Uterus (tissue), 4 donors: Measurements from ENCODE around the gene VAMP4. TPM values are rescaled to one million over a fixed set of nuclear protein-coding genes. Genes with fewer than 3 reads are reported as not detected.
"Not testable (repeated sequence)": the region's sequence is repeated elsewhere in the genome, so short reads cannot be mapped to it uniquely, and the experiment has no call there.

ENCODE experiments used
- DNase-seq, 2 donors: peaks; one replicate each; pipeline ENCODE4 v3.0.0-alpha.2; 2019 to 2020
- H3K27ac ChIP-seq, 2 donors: fragments of 200-600 bp; sonication (generic); 1 replicate in 1 of 2; 2 replicates in 1 of 2; pipeline ENCODE4 v1.5.1; 2016 to 2018
- H3K27me3 ChIP-seq, 2 donors: fragments of 200-600 bp; sonication (generic); one replicate each; pipeline ENCODE4 v1.5.1; 2018 to 2019; ENCODE audit warnings: control low read depth in 1 of 2
- H3K36me3 ChIP-seq, 2 donors: fragments of 200-600 bp; sonication (generic); one replicate each; pipeline ENCODE4 v1.5.1; 2019; ENCODE audit warnings: control low read depth in 1 of 2
- H3K4me1 ChIP-seq, 2 donors: fragments of 200-600 bp; sonication (generic); one replicate each; pipeline ENCODE4 v1.5.1; 2018 to 2019; ENCODE audit warnings: control low read depth in 1 of 2
- H3K4me3 ChIP-seq, 2 donors: fragments of 200-600 bp; sonication (generic); 1 replicate in 1 of 2; 2 replicates in 1 of 2; pipeline ENCODE4 v1.5.1; 2018 to 2019; ENCODE audit warnings: mild to moderate bottlenecking in 1 of 2
- H3K9me3 ChIP-seq, 2 donors: fragments of 200-600 bp; sonication (generic); one replicate each; pipeline ENCODE4 v1.5.1; 2019; ENCODE audit warnings: control low read depth in 1 of 2
- POLR2A ChIP-seq, 2 donors: fragments of 450-650 bp; IDR thresholded peaks; one replicate each; pipeline ENCODE4 v1.6.1; 2016; ENCODE audit warnings: antibody characterized with exemption in 2 of 2, mild to moderate bottlenecking in 1 of 2, moderate library complexity in 1 of 2
- intact Hi-C: fragments of 100-400 bp; cut with DNase I; formaldehyde crosslinking; loops from one replicate; pipeline ENCODE4 v1.15.1; 2023; ENCODE audit warnings: low total_unique reads
- total RNA-seq, 4 donors: library from RNA; depleted of rRNA in 3 of 4; stranded (reverse); fragments of >200 nt in 3 of 4; gene quantifications; one replicate each; pipeline versions ENCODE4 v1.1.0 to v1.2.4, GENCODE V29; 2014 to 2023
- TF ChIP-seq, protein P1 (sequence below), 4 experiments: fragments of 200-600 bp in 2 of 4; fragments of 450-650 bp in 2 of 4; sonication (generic) in 2 of 4; IDR thresholded peaks; one replicate each; pipeline ENCODE4 v1.5.1; 2016 to 2019; ENCODE audit warnings: antibody characterized with exemption in 4 of 4, mild to moderate bottlenecking in 2 of 4, moderate library complexity in 1 of 4
- donor health status: DM: yes; HTN: yes; CAD: no.

The VAMP4 gene
- total RNA-seq, 4 donors from 2014 or later = 8.2 to 30.2 (median 19.5) TPM

DNA sequence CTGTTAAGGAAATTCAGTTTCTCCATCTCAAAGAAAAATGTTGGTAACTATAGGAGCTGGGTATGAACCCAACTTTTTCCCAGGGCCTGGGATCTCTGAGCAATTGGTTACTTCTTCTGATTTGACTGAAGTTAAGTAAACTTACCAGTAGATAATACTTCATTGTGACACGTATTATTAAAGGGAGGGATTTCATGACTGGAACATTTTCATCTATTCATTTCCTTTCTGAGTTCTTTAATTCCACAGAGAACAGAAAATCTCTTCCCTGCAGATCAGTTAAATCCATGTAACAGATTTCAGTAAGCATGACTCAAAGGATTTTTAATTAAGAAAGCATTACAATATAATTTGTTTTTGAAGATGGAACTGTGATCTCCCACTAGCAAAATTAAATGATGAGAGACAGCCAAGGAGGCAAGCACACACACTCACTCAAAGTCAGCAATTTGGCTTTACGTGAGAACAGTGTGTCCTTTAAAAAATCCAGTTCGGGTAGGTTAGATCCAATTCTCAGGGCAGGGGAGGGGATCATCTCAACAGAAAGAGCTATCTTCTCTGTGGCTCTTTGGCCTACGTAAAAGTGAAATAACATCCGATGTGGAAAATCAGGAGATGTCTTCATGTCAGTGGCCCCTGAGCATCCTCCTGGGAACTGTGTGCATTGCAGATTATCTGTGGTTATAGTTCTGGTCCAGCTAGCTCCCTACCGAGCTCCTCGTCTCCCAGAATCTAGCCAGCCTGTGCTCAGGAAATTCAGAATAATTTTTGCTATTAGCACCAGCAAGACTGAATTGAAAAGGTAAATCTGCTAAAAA lies 78.6 kb downstream of the VAMP4 start:
- TF ChIP-seq, protein P1, sequence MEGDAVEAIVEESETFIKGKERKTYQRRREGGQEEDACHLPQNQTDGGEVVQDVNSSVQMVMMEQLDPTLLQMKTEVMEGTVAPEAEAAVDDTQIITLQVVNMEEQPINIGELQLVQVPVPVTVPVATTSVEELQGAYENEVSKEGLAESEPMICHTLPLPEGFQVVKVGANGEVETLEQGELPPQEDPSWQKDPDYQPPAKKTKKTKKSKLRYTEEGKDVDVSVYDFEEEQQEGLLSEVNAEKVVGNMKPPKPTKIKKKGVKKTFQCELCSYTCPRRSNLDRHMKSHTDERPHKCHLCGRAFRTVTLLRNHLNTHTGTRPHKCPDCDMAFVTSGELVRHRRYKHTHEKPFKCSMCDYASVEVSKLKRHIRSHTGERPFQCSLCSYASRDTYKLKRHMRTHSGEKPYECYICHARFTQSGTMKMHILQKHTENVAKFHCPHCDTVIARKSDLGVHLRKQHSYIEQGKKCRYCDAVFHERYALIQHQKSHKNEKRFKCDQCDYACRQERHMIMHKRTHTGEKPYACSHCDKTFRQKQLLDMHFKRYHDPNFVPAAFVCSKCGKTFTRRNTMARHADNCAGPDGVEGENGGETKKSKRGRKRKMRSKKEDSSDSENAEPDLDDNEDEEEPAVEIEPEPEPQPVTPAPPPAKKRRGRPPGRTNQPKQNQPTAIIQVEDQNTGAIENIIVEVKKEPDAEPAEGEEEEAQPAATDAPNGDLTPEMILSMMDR (IDR thresholded peaks at IDR 0.05) = no peak
- no peak for TF ChIP-seq POLR2A (IDR thresholded peaks at IDR 0.05)
- peaks cover 0 to 7% of the 10 kb centered on the region in 2 donors for H3K4me1 ChIP-seq
- peak in 1 of 2 donors; percentile 27 for DNase-seq
- no peaks in the 10 kb centered on the region for H3K36me3 ChIP-seq
- intact Hi-C loops = no loop called here
- H3K27me3 ChIP-seq = no peaks in the 10 kb centered on the region
- H3K27ac ChIP-seq = peak overlapping the region; percentile 59 to 65
- no peak overlapping the region for H3K4me3 ChIP-seq
- H3K9me3 ChIP-seq = no peaks in the 10 kb centered on the region

DNA sequence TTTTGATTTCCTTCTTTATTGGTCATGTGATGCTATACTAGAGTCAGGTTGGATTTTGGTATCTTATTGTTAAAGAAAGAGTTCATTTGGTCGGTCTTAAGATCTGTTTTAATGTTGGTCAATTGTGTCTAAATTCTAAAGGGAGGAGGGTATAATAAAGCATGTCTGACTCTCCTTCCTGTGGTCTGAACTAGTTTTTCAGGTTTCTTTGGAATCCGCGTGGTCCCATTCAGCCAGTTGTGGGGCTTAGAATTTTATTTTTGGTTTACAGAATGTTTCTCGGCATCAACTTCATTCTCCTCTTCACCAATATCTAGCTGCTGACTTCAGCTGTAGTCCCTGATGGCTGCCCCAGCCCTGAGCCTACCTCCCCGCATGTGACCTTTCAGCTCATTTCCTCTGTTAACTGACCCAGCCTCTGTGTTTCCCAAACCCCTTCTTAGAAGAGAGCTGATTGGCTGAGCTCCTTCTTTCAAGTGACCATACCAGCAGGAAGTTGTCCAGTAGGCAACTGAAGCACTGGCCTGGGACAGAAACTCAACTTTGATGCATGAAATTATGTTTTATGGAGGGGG lies 80.7 kb downstream of the VAMP4 start:
- intact Hi-C loops = no loop called here
- H3K36me3 ChIP-seq = no peaks in the 10 kb centered on the region
- no peak for DNase-seq
- no peaks in the 10 kb centered on the region for H3K9me3 ChIP-seq
- H3K4me3 ChIP-seq = no peak overlapping the region
- no peak overlapping the region for H3K27ac ChIP-seq
- H3K27me3 ChIP-seq = no peaks in the 10 kb centered on the region
- TF ChIP-seq, protein P1 (IDR thresholded peaks at IDR 0.05) = no peak
- no peak for TF ChIP-seq POLR2A (IDR thresholded peaks at IDR 0.05)
- peaks cover 0 to 7% of the 10 kb centered on the region in 2 donors for H3K4me1 ChIP-seq

DNA sequence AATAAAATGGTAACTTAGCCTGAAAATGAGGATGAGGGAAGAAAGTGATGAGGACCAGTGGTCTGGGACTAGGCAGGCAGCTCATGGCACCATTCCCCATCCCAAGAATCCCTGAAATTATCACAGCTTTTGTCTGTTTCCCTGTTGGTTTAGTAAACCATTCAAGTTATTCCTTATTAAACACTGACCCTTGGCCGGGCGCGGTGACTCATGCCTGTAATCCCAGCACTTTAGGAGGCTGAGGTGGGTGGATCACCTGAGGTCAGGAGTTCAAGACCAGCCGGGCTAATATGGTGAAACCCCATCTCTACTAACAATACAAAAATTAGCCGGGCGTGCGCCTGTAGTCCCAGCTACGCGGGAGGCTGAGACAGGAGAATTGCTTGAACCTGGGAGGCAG lies 85.7 kb downstream of the VAMP4 start:
- H3K4me1 ChIP-seq, intact Hi-C loops, H3K4me3 ChIP-seq, H3K9me3 ChIP-seq, H3K27me3 ChIP-seq, H3K36me3 ChIP-seq, DNase-seq: not testable (repeated sequence)
- H3K27ac ChIP-seq = peak overlapping the region; percentile 87 to 93

DNA sequence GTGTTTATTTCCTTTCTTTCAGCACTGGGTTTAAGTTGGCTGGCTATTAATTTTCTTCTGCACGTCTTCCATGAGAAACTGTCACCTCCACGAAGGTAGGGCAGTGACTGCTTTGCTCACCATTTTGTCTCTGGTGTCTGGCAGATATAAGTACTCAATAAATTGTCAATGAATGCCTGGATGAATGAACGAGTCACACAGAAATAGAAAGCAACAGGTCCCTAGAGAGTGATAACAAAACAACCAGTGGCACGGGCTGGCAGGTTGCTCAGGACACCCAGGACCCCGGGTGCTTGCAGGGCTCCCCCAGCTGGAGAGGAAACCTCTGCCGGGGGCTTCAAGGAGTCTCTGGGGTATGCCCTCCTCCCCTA lies 86.1 kb downstream of the VAMP4 start:
- Histone ChIP-seq H3K4me3 (no peak overlapping the region), H3K4me1 (peaks cover 0 to 9% of the 10 kb centered on the region in 2 donors), H3K27ac (peak overlapping the region; percentile 87 to 93), H3K9me3 (no peaks in the 10 kb centered on the region), H3K27me3 (no peaks in the 10 kb centered on the region), H3K36me3 (no peaks in the 10 kb centered on the region)
- TF ChIP-seq POLR2A (IDR thresholded peaks at IDR 0.05) = no peak
- TF ChIP-seq, protein P1 (IDR thresholded peaks at IDR 0.05) = no peak
- no peak for DNase-seq
- intact Hi-C loops = no loop called here

DNA sequence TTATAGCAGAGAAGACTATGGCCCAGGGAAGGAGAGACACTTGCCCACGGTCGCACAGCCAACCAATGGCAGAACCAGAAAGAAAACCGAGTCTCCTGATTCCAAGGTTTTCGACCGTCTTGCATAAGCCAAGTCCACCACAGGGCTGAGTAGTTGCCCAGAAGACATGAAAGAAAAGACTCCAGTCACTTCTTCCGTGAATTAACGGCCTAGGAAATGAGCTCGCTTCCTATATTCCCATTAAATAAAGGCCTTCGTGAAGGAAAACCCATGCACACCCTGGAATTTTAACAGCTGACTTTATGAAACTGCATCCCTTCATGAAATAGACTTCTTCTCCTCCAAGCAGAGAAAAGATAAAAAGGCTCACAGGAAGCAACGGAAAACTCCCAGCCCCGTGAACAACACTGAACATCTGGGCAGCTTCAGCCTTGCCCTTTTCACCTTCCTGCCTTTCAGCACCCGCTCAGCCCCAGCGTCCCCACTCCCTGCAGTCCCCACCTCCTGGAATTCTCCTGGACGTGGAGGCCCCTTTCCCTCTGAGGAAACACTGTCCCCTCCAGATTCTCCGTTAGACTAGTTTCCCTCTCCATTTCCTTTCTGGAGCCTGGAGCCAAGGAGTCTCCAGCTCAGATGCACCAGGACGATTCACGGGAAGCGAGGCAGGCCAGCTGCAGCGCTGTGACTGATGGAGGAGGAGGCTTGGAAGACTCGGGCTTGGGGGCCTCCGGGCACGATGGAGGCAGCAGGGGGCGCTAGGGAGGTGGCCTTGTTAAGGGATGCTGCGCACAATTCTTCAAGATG lies 86.7 kb downstream of the VAMP4 start:
- Histone ChIP-seq H3K4me3 (no peak overlapping the region), H3K4me1 (peaks cover 0 to 9% of the 10 kb centered on the region in 2 donors), H3K27me3 (no peaks in the 10 kb centered on the region), H3K9me3 (no peaks in the 10 kb centered on the region), H3K27ac (peak overlapping the region; percentile 87 to 93), H3K36me3 (no peaks in the 10 kb centered on the region)
- no peak for TF ChIP-seq POLR2A (IDR thresholded peaks at IDR 0.05)
- TF ChIP-seq, protein P1 (IDR thresholded peaks at IDR 0.05) = peak; percentile 31 to 46 (median 34)
- DNase-seq = peak; percentile 75 to 79
- intact Hi-C loops = no loop called here
